Immature natural killer cell (primary cell): Measurements from ENCODE around the gene ITGAD. TPM values are rescaled to one million over a fixed set of nuclear protein-coding genes. Genes with fewer than 3 reads are reported as not detected.
"Not testable (repeated sequence)": the region's sequence is repeated elsewhere in the genome, so short reads cannot be mapped to it uniquely, and the experiment has no call there.

Source experiments
- DNase-seq, 3 donors: peaks; one replicate each; pipeline ENCODE4 v3.0.0; 2022; ENCODE audit warnings: mixed read lengths in 1 of 3
- H3K27ac Mint-ChIP-seq, 6 donors: one replicate each; pipeline ENCODE4 v1.8.0; 2020; ENCODE audit warnings: mixed read lengths in 6 of 6, mild to moderate bottlenecking in 5 of 6, inconsistent platforms in 4 of 6, moderate library complexity in 3 of 6
- H3K27me3 Mint-ChIP-seq, 3 donors: one replicate each; pipeline ENCODE4 v1.8.0; 2020 to 2021; ENCODE audit warnings: low read depth in 3 of 3, mild to moderate bottlenecking in 3 of 3, mixed read lengths in 3 of 3, moderate library complexity in 3 of 3, inconsistent platforms in 1 of 3
- H3K36me3 Mint-ChIP-seq, 3 donors: one replicate each; pipeline ENCODE4 v1.8.0; 2020; ENCODE audit warnings: mixed read lengths in 3 of 3, inconsistent platforms in 2 of 3, mild to moderate bottlenecking in 2 of 3
- H3K4me1 Mint-ChIP-seq, 2 donors: one replicate each; pipeline ENCODE4 v1.8.0; 2020; ENCODE audit warnings: inconsistent platforms in 2 of 2, mild to moderate bottlenecking in 2 of 2, mixed read lengths in 2 of 2, moderate library complexity in 1 of 2
- H3K4me3 Mint-ChIP-seq, 5 donors: one replicate each; pipeline ENCODE4 v1.8.0; 2020; ENCODE audit warnings: mild to moderate bottlenecking in 5 of 5, mixed read lengths in 5 of 5, inconsistent platforms in 3 of 5, moderate library complexity in 3 of 5
- H3K9me3 Mint-ChIP-seq, 6 donors: one replicate each; pipeline ENCODE4 v1.8.0; 2020; ENCODE audit warnings: mild to moderate bottlenecking in 6 of 6, mixed read lengths in 6 of 6, inconsistent platforms in 4 of 6, moderate library complexity in 3 of 6
- polyA plus RNA-seq, 3 donors: library from polyadenylated mRNA; unstranded; fragments of 300-500 nt; fragmentation: Illumina TruSeq; gene quantifications; one replicate each; pipeline ENCODE4 v1.2.3, GENCODE V29; 2021

The ITGAD gene
- polyA plus RNA-seq, 3 donors from 2014 or later, result 0.27 to 0.47 TPM; not detected in 1

DNA sequence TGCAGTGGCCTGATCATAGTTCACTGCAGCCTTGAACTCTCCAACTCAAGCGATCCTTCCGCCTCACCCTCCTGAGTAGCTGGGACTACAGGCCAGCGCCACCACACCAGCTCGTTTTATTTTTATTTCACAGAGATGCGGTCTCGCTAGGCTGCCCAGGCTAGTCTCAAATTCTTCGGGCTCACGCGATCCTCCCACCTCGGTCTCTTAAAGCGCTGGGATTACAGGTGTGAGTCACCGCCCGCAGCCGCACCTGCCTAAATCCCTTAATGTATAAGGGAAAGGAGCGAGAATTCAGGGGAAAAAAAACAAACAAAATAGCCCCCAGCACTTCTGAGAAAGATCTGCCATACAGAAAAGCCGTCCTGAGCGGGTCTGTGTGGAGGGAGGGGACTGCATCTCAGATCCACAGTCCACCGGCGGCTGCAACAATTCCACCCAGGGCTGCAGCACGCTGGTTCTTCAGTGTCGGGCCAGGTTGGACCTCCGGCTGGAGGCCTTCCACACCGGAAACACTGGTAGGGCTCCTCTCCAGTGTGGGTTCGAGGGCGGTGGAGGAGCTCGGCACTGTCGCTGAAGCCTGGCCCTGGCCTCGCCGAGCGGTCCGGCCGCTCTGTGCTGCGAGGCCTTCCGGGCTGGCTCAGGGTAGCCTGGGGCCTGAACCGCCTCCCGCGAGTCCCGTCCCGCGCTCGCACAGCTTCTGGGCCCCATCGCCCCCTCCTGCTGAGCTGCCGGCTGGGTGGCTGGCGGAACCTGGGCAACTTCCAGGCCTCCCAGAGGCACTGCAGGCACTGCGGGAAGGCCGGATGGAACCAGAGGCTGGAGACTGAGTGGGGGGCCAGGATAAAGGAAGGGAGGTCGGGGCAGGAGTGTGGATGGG is 42.4 kb downstream of the ITGAD start:
- no peaks in the 10 kb centered on the region for H3K27me3 Mint-ChIP-seq
- H3K36me3 Mint-ChIP-seq, result no peaks in the 10 kb centered on the region
- peaks cover 20 to 31% of the 10 kb centered on the region in 2 donors for H3K4me1 Mint-ChIP-seq
- H3K27ac Mint-ChIP-seq, result no peak overlapping the region
- DNase-seq, result no peak
- H3K4me3 Mint-ChIP-seq, result no peak overlapping the region
- H3K9me3 Mint-ChIP-seq, result no peaks in the 10 kb centered on the region

DNA sequence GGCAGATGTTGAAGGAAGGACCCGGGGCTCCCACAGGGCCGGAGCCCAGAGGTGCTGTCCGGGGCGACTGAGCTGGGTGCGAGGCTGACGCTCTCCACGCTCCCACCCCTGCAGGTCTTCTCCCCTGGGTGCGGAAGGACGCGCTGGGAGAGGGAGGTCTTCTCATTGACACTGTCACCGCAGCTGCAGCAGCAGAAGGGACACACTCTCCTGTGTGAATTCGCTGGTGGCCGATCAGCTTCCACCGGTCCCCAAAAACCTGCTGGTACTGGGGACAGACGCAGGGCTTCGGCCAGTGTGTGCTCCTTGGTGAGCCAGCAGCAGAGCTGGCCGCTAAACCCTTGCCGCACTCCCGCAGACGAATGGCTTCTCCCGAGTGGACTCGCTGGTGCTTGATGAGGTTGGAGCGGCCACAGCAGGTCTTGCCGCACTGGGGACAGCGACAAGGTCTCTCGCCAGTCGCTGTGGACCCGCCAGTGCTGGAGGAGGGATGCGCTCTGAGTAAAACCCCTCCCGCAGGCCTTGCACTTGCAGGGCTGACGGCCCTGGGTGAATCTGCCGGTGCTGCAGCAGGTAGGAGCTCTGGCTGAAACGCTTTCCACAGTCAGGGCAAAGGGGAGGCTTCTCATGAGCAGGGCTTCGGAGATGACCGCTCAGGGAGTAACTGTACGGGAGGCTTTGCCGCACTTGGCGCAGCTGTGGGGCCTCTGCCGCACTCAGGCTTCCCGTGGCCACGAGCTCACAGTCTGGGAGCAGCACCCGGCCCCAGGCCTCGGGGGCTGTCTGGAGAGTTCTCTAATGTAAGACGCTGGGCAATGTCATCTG is 43.3 kb downstream of the ITGAD start:
- Mint-ChIP-seq H3K27me3 (no peaks in the 10 kb centered on the region), H3K4me1 (peaks cover 22 to 29% of the 10 kb centered on the region in 2 donors), H3K36me3 (no peaks in the 10 kb centered on the region), H3K27ac (no peak overlapping the region), H3K4me3 (no peak overlapping the region), H3K9me3 (no peaks in the 10 kb centered on the region)
- DNase-seq, result no peak

DNA sequence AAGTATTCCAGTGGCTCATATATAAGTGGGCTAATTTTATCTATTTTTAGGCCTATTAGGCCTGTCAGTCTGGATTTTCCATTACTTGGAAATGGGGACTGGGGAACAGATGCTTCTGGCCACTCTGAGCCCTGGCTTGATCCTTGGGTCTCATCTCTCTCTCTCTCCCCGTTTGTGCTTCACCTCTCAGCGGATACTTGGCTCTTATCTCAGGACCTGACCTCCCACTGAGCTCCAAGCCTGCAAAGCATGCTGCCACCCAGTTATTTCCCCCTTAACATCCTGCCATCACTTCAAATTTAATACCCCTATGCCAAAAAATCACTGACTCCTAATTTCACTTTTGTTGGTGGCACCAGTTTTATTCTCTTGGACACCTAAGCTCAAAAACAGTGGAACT is 45.3 kb downstream of the ITGAD start:
- Mint-ChIP-seq H3K9me3 (no peaks in the 10 kb centered on the region), H3K27ac (peak overlapping the region in 2 of 6 donors; percentile 6 to 68), H3K4me3 (no peak overlapping the region)

DNA sequence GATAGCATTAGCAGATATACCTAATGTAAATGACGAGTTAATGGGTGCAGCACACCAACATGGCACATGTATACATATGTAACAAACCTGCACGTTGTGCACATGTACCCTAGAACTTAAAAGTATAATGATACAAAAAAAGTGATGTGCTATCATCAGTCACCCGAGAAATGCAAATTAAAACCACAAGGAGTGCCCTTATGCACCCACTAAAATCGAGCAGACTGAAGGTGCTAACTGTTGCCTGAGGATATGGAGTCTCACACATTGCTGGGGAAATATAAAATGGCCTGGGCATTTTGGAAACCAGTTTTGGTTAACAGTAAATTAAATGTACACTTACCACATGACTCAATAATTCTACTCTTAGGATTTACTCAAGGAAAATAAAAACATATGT is 45.9 kb downstream of the ITGAD start:
- H3K27ac Mint-ChIP-seq, result peak overlapping the region in 3 of 6 donors; percentile 17 to 41 (median 34)
- peaks cover 27 to 41% of the 10 kb centered on the region in 2 donors for H3K4me1 Mint-ChIP-seq
- not testable (repeated sequence) for H3K9me3 Mint-ChIP-seq, H3K36me3 Mint-ChIP-seq, H3K27me3 Mint-ChIP-seq
- DNase-seq, result peak in 1 of 3 donors; percentile 36
- peak overlapping the region in 1 of 5 donors; percentile 25 for H3K4me3 Mint-ChIP-seq

More for the DNA sequence above, 45.3 kb downstream of the ITGAD start:
- no peaks in the 10 kb centered on the region for H3K36me3 Mint-ChIP-seq
- H3K4me1 Mint-ChIP-seq, result peaks cover 27 to 41% of the 10 kb centered on the region in 2 donors
- no peak for DNase-seq
- peaks cover 0 to 4% (median 1%) of the 10 kb centered on the region in 3 donors for H3K27me3 Mint-ChIP-seq

DNA sequence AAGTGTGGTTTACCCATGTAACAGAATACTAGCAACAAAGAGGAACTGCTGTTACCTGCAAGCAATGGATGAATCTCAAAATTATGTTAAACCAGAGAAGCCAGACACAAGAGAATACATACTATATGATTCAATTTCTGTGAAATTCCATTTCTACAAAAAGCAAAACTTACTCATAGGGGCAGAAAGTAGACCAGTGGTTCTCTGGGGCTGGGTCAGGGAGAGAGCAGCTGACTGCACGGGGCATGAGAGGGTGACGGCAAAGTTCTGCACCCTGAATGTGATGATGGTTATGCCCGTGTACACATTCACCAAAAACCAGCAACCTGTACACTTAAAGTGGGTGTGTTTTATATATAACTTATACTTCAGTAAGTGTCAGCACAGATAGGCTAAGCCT is 46.4 kb downstream of the ITGAD start:
- peaks cover 0 to 4% (median 1%) of the 10 kb centered on the region in 3 donors for H3K27me3 Mint-ChIP-seq
- H3K36me3 Mint-ChIP-seq, result no peaks in the 10 kb centered on the region
- H3K4me1 Mint-ChIP-seq, result peaks cover 27 to 41% of the 10 kb centered on the region in 2 donors
- H3K9me3 Mint-ChIP-seq, result no peaks in the 10 kb centered on the region
- peak overlapping the region in 2 of 6 donors; percentile 17 to 36 for H3K27ac Mint-ChIP-seq
- no peak for DNase-seq
- H3K4me3 Mint-ChIP-seq, result no peak overlapping the region

DNA sequence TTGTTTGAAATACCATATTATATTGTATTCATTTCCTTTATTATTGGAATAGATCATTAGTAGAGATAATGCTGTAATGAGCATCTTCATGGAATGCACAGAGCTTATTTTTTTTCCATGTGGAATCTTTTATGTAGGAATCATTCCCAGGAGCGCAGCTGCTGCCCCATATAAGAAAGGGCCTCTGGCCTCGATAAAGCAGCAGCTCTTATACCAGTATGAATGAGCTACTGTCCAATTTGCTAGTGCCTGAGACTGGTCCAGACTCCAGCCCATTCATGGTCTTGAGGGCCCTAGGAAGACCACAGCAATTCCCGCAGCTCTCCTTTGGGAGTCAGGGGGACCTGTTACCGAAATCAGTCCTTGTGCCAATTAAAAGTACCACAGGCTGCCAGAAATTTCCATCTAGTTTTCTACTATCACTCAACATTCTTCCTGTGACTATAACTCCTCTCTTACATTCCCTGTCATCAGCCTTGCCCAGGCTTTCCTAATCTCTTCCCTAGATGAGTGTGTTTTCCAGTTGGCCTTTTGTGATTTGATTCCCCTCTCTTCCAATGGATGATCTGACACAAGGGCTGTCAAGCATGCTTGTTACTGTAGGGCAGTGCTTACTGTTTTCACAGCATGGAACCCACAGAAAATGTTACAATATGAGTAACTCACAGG is 47.5 kb downstream of the ITGAD start:
- no peak for DNase-seq
- no peak overlapping the region for H3K27ac Mint-ChIP-seq
- no peaks in the 10 kb centered on the region for H3K9me3 Mint-ChIP-seq
- peaks cover 27 to 41% of the 10 kb centered on the region in 2 donors for H3K4me1 Mint-ChIP-seq
- no peaks in the 10 kb centered on the region for H3K36me3 Mint-ChIP-seq
- H3K27me3 Mint-ChIP-seq, result peaks cover 0 to 4% (median 1%) of the 10 kb centered on the region in 3 donors
- peak overlapping the region in 3 of 5 donors; percentile 8 to 35 (median 34) for H3K4me3 Mint-ChIP-seq

DNA sequence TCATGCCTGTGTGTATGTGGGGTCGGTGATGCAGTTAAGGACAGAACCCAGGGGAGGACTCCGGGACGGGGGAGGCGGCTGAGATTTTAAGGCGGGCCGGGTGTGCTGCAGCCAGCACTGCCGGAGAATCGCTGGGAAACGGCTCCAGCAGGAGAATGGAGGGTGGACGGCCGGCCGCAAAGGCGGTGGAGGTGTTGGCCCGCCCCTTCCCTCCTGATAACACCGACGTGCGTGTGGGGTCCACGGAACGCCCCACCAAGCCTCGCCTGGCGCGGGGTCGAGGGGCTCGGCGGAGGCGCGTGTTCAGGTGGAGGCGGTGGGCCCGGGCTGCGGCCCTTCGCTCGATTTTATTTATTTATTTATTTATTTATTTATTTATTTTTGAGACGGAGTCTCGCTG is 48.8 kb downstream of the ITGAD start:
- H3K36me3 Mint-ChIP-seq, result no peaks in the 10 kb centered on the region

DNA sequence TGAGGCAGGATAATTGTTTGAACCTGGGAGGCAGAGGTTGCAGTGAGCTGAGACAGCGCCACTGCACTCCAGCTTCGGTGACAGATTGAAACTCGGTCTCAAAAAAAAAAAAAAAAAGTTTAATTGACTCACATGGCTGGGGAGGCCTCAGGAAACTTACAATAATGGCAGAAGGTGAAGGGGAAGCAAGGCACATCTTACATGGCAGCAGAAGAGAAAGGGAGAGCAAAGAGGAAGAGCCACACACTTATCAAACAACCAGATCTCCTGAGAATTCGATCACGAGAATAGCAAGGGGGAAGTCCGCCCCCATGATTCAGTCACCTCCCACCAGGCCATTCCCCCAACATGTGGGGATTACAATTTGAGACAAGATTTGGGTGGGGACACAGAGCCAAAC is 52.8 kb downstream of the ITGAD start:
- peak overlapping the region in 1 of 6 donors; percentile 5 for H3K27ac Mint-ChIP-seq
- not testable (repeated sequence) for H3K4me3 Mint-ChIP-seq, H3K27me3 Mint-ChIP-seq

More for the DNA sequence above, 48.8 kb downstream of the ITGAD start:
- Mint-ChIP-seq H3K27me3 (peaks cover 0 to 4% (median 1%) of the 10 kb centered on the region in 3 donors), H3K27ac (peak overlapping the region in 4 of 6 donors; percentile 6 to 76 (median 63)), H3K9me3 (no peaks in the 10 kb centered on the region), H3K4me1 (peaks cover 27 to 41% of the 10 kb centered on the region in 2 donors), H3K4me3 (peak overlapping the region; percentile 79 to 89 (median 83))
- DNase-seq, result no peak

DNA sequence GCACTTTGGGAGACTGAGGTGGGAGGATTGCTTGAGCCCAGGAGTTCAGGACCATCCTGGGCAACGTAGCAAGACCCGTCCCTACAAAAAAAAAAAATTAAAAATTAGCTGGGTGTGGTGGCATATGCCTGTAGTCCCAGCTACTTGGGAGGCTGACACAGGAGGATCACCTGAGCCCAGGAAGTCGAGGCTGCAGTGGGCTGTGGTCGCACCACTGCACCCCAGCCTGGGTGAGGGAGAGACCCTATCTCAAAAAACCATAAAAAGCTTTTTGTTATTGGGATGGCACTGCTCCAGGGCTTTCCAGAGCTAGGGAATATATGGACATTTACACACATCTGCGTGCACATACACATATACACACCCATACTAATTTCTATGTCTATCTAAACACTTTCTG is 58.1 kb downstream of the ITGAD start:
- Mint-ChIP-seq H3K27ac (peak overlapping the region in 2 of 6 donors; percentile 30 to 62), H3K36me3 (peaks cover 0 to 3% (median 0%) of the 10 kb centered on the region in 3 donors)

More for the DNA sequence above, 52.8 kb downstream of the ITGAD start:
- not testable (repeated sequence) for H3K36me3 Mint-ChIP-seq, DNase-seq, H3K9me3 Mint-ChIP-seq
- H3K4me1 Mint-ChIP-seq, result peaks cover 9 to 19% of the 10 kb centered on the region in 2 donors

DNA sequence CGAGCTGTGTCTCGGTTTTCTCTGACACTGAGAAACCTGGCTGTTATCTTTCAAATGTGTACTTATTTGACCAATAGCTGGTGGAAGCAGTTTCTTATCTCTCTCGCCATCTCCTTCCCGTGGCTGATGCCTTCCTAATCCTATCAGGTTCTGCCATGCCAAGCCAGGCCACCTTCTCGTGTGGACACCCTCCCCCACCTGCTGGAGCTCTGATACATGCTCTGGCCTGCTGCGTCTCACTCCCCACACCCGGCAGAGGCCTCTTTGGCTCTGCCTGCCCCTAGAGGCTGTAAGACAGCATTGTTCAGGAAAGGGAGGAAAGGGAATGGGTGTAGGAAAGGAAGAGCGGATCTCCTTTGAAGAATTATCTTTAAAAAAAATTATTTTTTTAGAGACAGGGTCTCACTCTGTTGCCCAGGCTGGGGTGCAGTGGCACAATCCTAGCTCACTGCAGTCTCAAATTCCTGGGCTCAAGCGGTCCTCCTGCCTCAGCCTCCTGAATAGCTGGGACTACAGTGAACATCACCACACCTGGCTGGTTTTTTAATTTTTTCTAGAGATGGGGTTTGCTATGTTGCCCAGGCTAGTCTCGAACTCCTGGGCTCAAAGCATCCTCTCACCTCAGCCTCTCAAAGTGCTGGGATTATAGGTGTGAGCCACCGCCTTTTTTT is 58.7 kb downstream of the ITGAD start:
- H3K27ac Mint-ChIP-seq, result peak overlapping the region in 1 of 6 donors; percentile 78
- H3K36me3 Mint-ChIP-seq, result peaks cover 0 to 3% (median 0%) of the 10 kb centered on the region in 3 donors
- no peak for DNase-seq
- no peaks in the 10 kb centered on the region for H3K9me3 Mint-ChIP-seq
- H3K4me3 Mint-ChIP-seq, result no peak overlapping the region
- H3K27me3 Mint-ChIP-seq, result no peaks in the 10 kb centered on the region
- H3K4me1 Mint-ChIP-seq, result peaks cover 35 to 43% of the 10 kb centered on the region in 2 donors

More for the DNA sequence above, 58.1 kb downstream of the ITGAD start:
- no peaks in the 10 kb centered on the region for H3K9me3 Mint-ChIP-seq
- peaks cover 30 to 40% of the 10 kb centered on the region in 2 donors for H3K4me1 Mint-ChIP-seq
- no peak for DNase-seq
- no peaks in the 10 kb centered on the region for H3K27me3 Mint-ChIP-seq
- H3K4me3 Mint-ChIP-seq, result no peak overlapping the region

DNA sequence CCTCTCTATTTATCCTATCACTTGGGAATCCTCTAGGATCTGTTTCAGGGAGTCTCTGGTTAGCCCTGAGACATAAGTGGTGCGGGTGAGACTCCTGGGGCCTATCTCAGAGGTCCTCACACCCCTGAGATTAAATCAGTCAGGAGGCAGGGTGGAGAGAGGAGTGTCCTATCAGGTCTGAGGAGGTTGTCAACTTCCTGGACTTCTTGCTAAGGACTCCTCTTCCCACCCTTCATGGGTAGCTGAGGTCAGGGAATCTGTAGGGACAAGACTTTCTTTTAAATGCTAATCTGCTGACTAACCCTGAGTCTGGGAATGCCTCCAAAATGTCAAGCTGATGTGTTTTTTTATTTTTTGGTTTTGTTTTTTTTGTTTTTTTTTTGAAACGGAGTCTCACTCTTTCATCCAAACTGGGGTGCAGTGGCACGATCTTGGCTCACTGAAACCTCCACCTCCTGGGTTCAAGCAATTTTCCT is 59.5 kb downstream of the ITGAD start:
- Mint-ChIP-seq H3K4me3 (no peak overlapping the region), H3K9me3 (no peaks in the 10 kb centered on the region), H3K36me3 (peaks cover 0 to 3% (median 0%) of the 10 kb centered on the region in 3 donors), H3K27ac (peak overlapping the region in 2 of 6 donors; percentile 15 to 46), H3K4me1 (peaks cover 43 to 52% of the 10 kb centered on the region in 2 donors), H3K27me3 (peaks cover 0 to 1% (median 0%) of the 10 kb centered on the region in 3 donors)
- DNase-seq, result no peak

DNA sequence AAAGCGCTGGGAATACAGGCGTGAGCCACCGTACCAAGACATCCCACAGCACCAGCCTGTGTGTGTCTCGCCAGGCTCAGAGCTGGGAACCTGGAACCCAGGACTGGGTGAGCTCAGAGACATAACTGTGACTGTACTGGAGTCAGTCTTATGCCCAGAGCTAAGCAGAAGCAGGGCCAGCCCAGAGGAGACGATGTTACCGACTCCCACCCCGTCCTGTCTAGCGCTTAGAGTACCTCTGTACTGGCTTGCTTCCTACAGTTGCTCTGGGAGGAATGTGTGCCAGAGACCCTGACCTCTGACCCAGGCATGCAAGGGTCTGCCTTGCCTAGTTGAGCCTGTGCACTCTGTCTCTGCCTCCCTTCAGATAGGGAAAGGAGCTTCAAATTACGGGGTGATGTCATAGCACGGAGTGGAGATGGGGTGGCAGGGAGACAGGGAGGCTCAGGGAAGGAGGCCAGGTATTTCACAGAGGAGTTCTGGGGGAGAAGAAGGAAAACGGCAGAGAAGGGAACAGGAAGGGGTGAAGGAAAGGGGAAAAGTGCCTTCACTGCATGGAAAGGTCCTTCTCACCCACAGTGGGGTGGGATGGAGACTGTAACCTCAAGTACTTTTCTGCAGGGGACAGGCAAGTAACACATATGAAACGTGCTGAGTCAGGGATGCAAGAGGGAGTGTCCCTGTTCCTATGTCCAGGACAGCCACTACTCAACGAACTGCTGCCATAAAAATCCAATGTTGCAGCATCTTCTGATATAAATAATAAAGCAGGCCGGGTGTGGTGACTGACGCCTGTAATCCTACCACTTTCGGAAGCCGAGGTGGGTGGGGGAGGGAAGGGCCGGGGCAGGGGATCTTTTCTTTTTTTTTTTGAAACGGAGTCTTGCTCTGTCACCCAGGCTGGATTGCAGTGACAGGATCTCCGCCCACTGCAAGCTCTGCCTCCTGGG is 60.4 kb downstream of the ITGAD start:
- no peaks in the 10 kb centered on the region for H3K9me3 Mint-ChIP-seq
- no peak for DNase-seq
- peaks cover 51 to 60% of the 10 kb centered on the region in 2 donors for H3K4me1 Mint-ChIP-seq
- H3K36me3 Mint-ChIP-seq, result peaks cover 0 to 3% (median 0%) of the 10 kb centered on the region in 3 donors
- peak overlapping the region in 4 of 6 donors; percentile 37 to 53 (median 42) for H3K27ac Mint-ChIP-seq
- peaks cover 0 to 6% (median 1%) of the 10 kb centered on the region in 3 donors for H3K27me3 Mint-ChIP-seq
- peak overlapping the region in 1 of 5 donors; percentile 24 for H3K4me3 Mint-ChIP-seq
